ENCODE measurements around the gene TNFSF13B.
"Not testable (repeated sequence)": the region's sequence is repeated elsewhere in the genome, so short reads cannot be mapped to it uniquely, and the experiment has no call there.

The TNFSF13B gene

GRCh38 chr13:108269601-108270328, at the start of gene TNFSF13B:
Gene TNFSF13B (plus strand): TSS chr13:108269718. CDS start chr13:108269896, 178 bp downstream.
- peak; percentile 17 for DNase-seq (ENCODE audit: low spot score)

- DNase-seq (ENCODE audit: low spot score): no peak
Observed at GRCh38 chr13:108220041-108220440, 49.5 kb upstream of the TNFSF13B start.

GRCh38 chr13:108223687-108224503, 45.6 kb upstream of the TNFSF13B start:
- no peak for DNase-seq (ENCODE audit: low spot score)

GRCh38 chr13:108225440-108225839, 44.1 kb upstream of the TNFSF13B start:
- no peak for DNase-seq (ENCODE audit: low spot score)

GRCh38 chr13:108226184-108226583, 43.3 kb upstream of the TNFSF13B start:
- no peak for DNase-seq (ENCODE audit: low spot score)

- DNase-seq (ENCODE audit: low spot score): peak; percentile 31
Observed at GRCh38 chr13:108227651-108228272, 41.8 kb upstream of the TNFSF13B start.

GRCh38 chr13:108230377-108230776, 39.1 kb upstream of the TNFSF13B start:
- no peak for DNase-seq (ENCODE audit: low spot score)

GRCh38 chr13:108249150-108249549, 20.4 kb upstream of the TNFSF13B start:
- DNase-seq (ENCODE audit: low spot score): no peak

- no peak for DNase-seq (ENCODE audit: low spot score)
Observed at GRCh38 chr13:108257248-108257647, 12.3 kb upstream of the TNFSF13B start.

GRCh38 chr13:108263621-108264355, 5.7 kb upstream of the TNFSF13B start:
- DNase-seq (ENCODE audit: low spot score): no peak

- no peak for DNase-seq (ENCODE audit: low spot score)
Observed at GRCh38 chr13:108266321-108266990, 3.1 kb upstream of the TNFSF13B start.

GRCh38 chr13:108267347-108267746, 2.2 kb upstream of the TNFSF13B start:
- DNase-seq (ENCODE audit: low spot score): no peak

GRCh38 chr13:108267855-108268254, 1.7 kb upstream of the TNFSF13B start:
- not testable (repeated sequence) for DNase-seq (ENCODE audit: low spot score)

- no peak for DNase-seq (ENCODE audit: low spot score)
Observed at GRCh38 chr13:108268466-108269112, 929 bp upstream of the TNFSF13B start.

- no peak for DNase-seq (ENCODE audit: low spot score)
Observed at GRCh38 chr13:108270442-108270841, 924 bp downstream of the TNFSF13B start.

GRCh38 chr13:108272333-108272732, 2.8 kb downstream of the TNFSF13B start:
- no peak for DNase-seq (ENCODE audit: low spot score)

- DNase-seq (ENCODE audit: low spot score): no peak
Observed at GRCh38 chr13:108273429-108274118, 4.1 kb downstream of the TNFSF13B start.

- no peak for DNase-seq (ENCODE audit: low spot score)
Observed at GRCh38 chr13:108274718-108275117, 5.2 kb downstream of the TNFSF13B start.

GRCh38 chr13:108276060-108276459, 6.5 kb downstream of the TNFSF13B start:
- no peak for DNase-seq (ENCODE audit: low spot score)

GRCh38 chr13:108278466-108278865, 8.9 kb downstream of the TNFSF13B start:
- DNase-seq (ENCODE audit: low spot score): no peak

Data from germinal center (tissue), 1 donor.